Neural cell (in vitro differentiated cells): ENCODE results near the gene RORC. TPM values are rescaled to one million over a fixed set of nuclear protein-coding genes. Genes with fewer than 3 reads are reported as not detected.

Experiments used
- H2AFZ ChIP-seq: fragments of 200-600, 300-800 bp; sonication (generic), shearing (Covaris generic); 2 replicates; pipeline ENCODE4 v1.6.0; 2014; ENCODE audit warnings: low read depth, mild to moderate bottlenecking, antibody characterized with exemption, low read length, moderate library complexity
- H3F3A ChIP-seq: fragments of 200-600 bp; shearing (Covaris generic); 2 replicates; pipeline ENCODE4 v1.6.1; 2016; ENCODE audit warnings: mild to moderate bottlenecking, moderate library complexity, mixed read lengths, antibody characterized with exemption, low read length; ENCODE audit not compliant: insufficient read depth, poor library complexity, severe bottlenecking
- H3K27ac ChIP-seq: fragments of 200-600, 300-800 bp; sonication (generic), shearing (Covaris generic); 2 replicates; pipeline ENCODE4 v1.5.1; 2014; ENCODE audit warnings: mild to moderate bottlenecking, low read length, moderate library complexity
- H3K27me3 ChIP-seq: fragments of 300-800, 200-600 bp; sonication (generic), shearing (Covaris generic); 2 replicates; pipeline ENCODE4 v1.6.0; 2014; ENCODE audit warnings: mild to moderate bottlenecking, low read depth, low read length, moderate library complexity; ENCODE audit not compliant: insufficient read depth
- H3K36me3 ChIP-seq: fragments of 300-800, 200-600 bp; sonication (generic), shearing (Covaris generic); 2 replicates; pipeline ENCODE4 v1.5.1; 2014; ENCODE audit warnings: mild to moderate bottlenecking, antibody characterized with exemption, low read length, moderate library complexity; ENCODE audit not compliant: insufficient read depth
- H3K4me2 ChIP-seq: fragments of 300-800, 200-600 bp; sonication (generic), shearing (Covaris generic); 2 replicates; pipeline ENCODE4 v1.6.0; 2014; ENCODE audit warnings: mild to moderate bottlenecking, low read length
- H3K4me3 ChIP-seq: fragments of 300-800, 200-600 bp; sonication (generic), shearing (Covaris generic); 2 replicates; pipeline ENCODE4 v1.5.1; 2014; ENCODE audit warnings: mild to moderate bottlenecking, low read length, moderate library complexity
- H3K79me2 ChIP-seq: fragments of 200-600 bp; shearing (Covaris generic); replicated peaks from 2 replicates; pipeline ENCODE4 v1.6.0; 2014; ENCODE audit warnings: mild to moderate bottlenecking, low read length, moderate library complexity; ENCODE audit not compliant: insufficient read depth
- H3K9ac ChIP-seq: fragments of 300-800, 200-600 bp; sonication (generic), shearing (Covaris generic); 2 replicates; pipeline ENCODE4 v1.6.1; 2016; ENCODE audit warnings: mild to moderate bottlenecking, low read length, mixed read lengths
- H3K9me2 ChIP-seq: fragments of 200-600 bp; shearing (Covaris generic); 2 replicates; pipeline ENCODE4 v1.6.1; 2016; ENCODE audit warnings: mild to moderate bottlenecking, low read length, mixed read lengths; ENCODE audit not compliant: insufficient read depth
- H3K9me3 ChIP-seq: fragments of 200-600, 300-800 bp; sonication (generic), shearing (Covaris generic); 2 replicates; pipeline ENCODE4 v1.6.1; 2016; ENCODE audit warnings: mild to moderate bottlenecking, mixed run types, low read length, moderate library complexity, mixed read lengths
- H4K20me1 ChIP-seq: fragments of 200-600 bp; shearing (Covaris generic); 2 replicates; pipeline ENCODE4 v1.6.1; 2016; ENCODE audit warnings: mild to moderate bottlenecking, mixed run types; ENCODE audit not compliant: insufficient read depth
- CTCF ChIP-seq: fragments of 450-650 bp; IDR thresholded peaks from 2 replicates; pipeline ENCODE4 v1.5.1; 2014; ENCODE audit warnings: antibody characterized with exemption, mild to moderate bottlenecking, moderate library complexity; ENCODE audit not compliant: poor library complexity, severe bottlenecking
- EP300 ChIP-seq: fragments of 450-650 bp; conservative IDR thresholded peaks from 2 replicates; pipeline ENCODE4 v1.6.1; 2014; ENCODE audit warnings: antibody characterized with exemption, mild to moderate bottlenecking, moderate library complexity; ENCODE audit not compliant: poor library complexity, severe bottlenecking
- EZH2 ChIP-seq: fragments of 200-600, 300-800 bp; shearing (Covaris generic), sonication (generic); IDR thresholded peaks from 2 replicates; pipeline ENCODE4 v1.6.1; 2014; ENCODE audit warnings: antibody characterized with exemption, low read length, borderline replicate concordance, mild to moderate bottlenecking; ENCODE audit not compliant: insufficient read depth, poor library complexity, severe bottlenecking
- MXI1 ChIP-seq: fragments of 450-650 bp; conservative IDR thresholded peaks from 2 replicates; pipeline ENCODE4 v1.6.1; 2014; ENCODE audit warnings: antibody characterized with exemption, mild to moderate bottlenecking; ENCODE audit not compliant: poor library complexity, severe bottlenecking
- POLR2AphosphoS5 ChIP-seq: IDR thresholded peaks from 2 replicates; pipeline ENCODE4 v1.6.1; 2012
- RAD21 ChIP-seq: fragments of 450-650 bp; conservative IDR thresholded peaks from 2 replicates; pipeline ENCODE4 v1.6.1; 2014; ENCODE audit warnings: antibody characterized with exemption, mild to moderate bottlenecking, moderate library complexity
- REST ChIP-seq: IDR thresholded peaks from 2 replicates; pipeline ENCODE4 v1.6.1; 2012; ENCODE audit warnings: borderline replicate concordance
- SMC3 ChIP-seq: fragments of 450-650 bp; conservative IDR thresholded peaks from 2 replicates; pipeline ENCODE4 v1.6.1; 2014; ENCODE audit warnings: antibody characterized with exemption, mild to moderate bottlenecking, moderate library complexity; ENCODE audit not compliant: poor library complexity
- TAF1 ChIP-seq: IDR thresholded peaks from 2 replicates; pipeline ENCODE4 v1.6.1; 2012; ENCODE audit warnings: low read depth
- polyA plus RNA-seq: library from polyadenylated mRNA; depleted of rRNA; stranded (reverse); fragments of >200 nt; gene quantifications from 2 replicates; pipeline ENCODE4 v1.2.3, GENCODE V29; 2014

The RORC gene
- polyA plus RNA-seq, 1 donor from 2014 or later, result 0.45 TPM

GRCh38 chr1:151775894-151776664 is 55.5 kb downstream of the RORC start:
- H3K36me3 ChIP-seq, result peaks cover 7% of the 10 kb centered on the region
- no peaks in the 10 kb centered on the region for H3K27me3 ChIP-seq
- no peaks in the 10 kb centered on the region for H3K79me2 ChIP-seq
- no peak overlapping the region for H3K4me2 ChIP-seq
- H3K4me3 ChIP-seq, result no peak overlapping the region
- TF ChIP-seq MXI1 (no peak), EZH2 (no peak), CTCF (no peak), RAD21 (no peak), REST (no peak), TAF1 (no peak), SMC3 (no peak), POLR2AphosphoS5 (no peak), EP300 (no peak)
- H3K9me3 ChIP-seq, result no peaks in the 10 kb centered on the region
- H4K20me1 ChIP-seq, result no peaks in the 10 kb centered on the region
- no peaks in the 10 kb centered on the region for H3K9me2 ChIP-seq
- no peaks in the 10 kb centered on the region for H3F3A ChIP-seq
- H3K27ac ChIP-seq, result no peak overlapping the region
- H2AFZ ChIP-seq, result no peak overlapping the region
- H3K9ac ChIP-seq, result no peak overlapping the region

GRCh38 chr1:151774256-151774922 is 57.2 kb downstream of the RORC start:
- no peaks in the 10 kb centered on the region for H3K79me2 ChIP-seq
- H3K36me3 ChIP-seq, result peaks cover 7% of the 10 kb centered on the region

More at GRCh38 chr1:151774256-151774922, 57.2 kb downstream of the RORC start:
- Histone ChIP-seq H3K9me2 (no peaks in the 10 kb centered on the region), H4K20me1 (no peaks in the 10 kb centered on the region), H3K4me3 (no peak overlapping the region), H3K27me3 (no peaks in the 10 kb centered on the region), H3K4me2 (no peak overlapping the region), H3K9me3 (no peaks in the 10 kb centered on the region), H2AFZ (no peak overlapping the region), H3F3A (no peaks in the 10 kb centered on the region), H3K9ac (no peak overlapping the region), H3K27ac (no peak overlapping the region)
- no peak for TF ChIP-seq RAD21
- no peak for TF ChIP-seq MXI1
- TF ChIP-seq REST, result no peak
- no peak for TF ChIP-seq SMC3
- TF ChIP-seq POLR2AphosphoS5, result no peak
- no peak for TF ChIP-seq CTCF
- TF ChIP-seq TAF1, result no peak
- no peak for TF ChIP-seq EP300
- no peak for TF ChIP-seq EZH2
